Activated gamma-delta T cell treated with Interleukin-2 at 50 U/mL for 16 hours (primary cell): ENCODE measurements around the gene DNAH11.

Experiments
- DNase-seq: peaks from one replicate; pipeline ENCODE4 v3.0.0-alpha.2; 2020

Gene DNAH11

DNA sequence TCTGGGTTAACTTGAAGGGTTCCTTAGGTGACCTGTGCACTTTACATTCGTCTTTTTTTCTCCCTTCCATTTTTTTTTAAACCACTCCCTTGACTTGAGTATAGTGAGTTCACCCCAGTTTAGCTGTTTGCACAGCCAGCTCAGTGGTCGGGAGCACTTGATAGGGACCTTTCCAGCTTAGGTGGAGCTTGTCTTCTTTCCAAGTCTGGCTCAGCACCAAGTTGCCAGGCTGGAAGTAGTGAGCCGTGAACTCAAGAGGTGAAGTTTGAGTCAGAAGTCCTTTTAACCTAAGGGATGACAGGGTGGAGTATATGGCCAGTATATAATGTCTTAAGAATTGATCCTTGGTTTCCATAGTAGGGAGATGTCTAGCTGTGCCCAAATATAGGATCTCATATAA is 7.2 kb downstream of the DNAH11 start:
- no peak for DNase-seq

DNA sequence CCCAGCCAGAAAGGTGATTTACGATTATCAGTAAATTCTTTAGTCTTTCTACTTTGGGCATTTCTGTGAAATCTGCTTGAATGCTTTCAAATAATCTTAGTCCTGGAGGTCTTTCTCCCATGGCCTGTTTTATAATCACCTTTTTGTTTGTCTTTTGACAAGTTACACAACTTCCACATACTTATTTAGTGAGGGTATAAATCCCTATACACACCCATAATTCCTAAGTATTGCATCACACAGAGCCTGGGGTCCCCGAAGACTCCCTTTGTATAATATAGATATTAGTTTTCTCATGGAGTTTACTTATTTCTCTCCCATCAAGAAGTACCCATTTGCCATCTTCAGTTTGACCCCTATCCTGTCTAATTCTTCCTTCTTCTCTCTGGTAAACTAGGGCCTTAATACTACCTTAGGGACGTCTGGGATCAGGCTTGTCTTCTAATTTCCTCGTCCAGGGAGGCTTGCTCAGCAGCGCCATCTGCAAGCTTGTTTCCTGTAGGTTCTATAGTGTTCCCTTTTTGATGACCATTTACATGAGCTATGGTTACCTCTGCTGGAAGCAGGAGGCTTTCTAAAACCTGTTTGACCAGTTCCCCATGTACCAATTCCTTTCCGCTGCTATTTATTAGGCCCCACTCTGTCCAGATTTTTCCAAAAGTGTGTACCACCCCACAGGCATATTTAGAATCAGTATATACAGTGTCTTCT is 8.1 kb downstream of the DNAH11 start:
- DNase-seq, result no peak

DNA sequence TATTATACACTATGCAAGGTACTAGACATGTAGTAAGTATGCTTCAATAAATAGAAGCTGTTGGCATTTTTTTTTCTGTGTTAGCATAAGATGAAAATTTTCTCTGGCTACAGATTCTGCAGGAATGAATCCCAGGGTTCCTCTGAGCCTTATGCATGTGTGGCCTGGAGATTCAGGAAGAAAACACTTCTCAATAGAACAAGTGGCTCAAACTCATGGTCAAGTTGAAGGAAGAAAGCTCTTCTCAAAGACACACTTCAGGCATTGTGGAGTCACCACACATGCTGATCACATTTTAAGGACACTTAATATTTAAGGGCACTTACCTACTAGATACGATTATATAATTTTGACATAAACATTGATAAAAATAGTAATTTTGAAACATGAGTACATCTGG is 19.5 kb downstream of the DNAH11 start:
- DNase-seq, result no peak

GRCh38 chr7:21565614-21566013 is 22.8 kb downstream of the DNAH11 start:
- no peak for DNase-seq

GRCh38 chr7:21566094-21566493 is 23.3 kb downstream of the DNAH11 start:
- no peak for DNase-seq

DNA sequence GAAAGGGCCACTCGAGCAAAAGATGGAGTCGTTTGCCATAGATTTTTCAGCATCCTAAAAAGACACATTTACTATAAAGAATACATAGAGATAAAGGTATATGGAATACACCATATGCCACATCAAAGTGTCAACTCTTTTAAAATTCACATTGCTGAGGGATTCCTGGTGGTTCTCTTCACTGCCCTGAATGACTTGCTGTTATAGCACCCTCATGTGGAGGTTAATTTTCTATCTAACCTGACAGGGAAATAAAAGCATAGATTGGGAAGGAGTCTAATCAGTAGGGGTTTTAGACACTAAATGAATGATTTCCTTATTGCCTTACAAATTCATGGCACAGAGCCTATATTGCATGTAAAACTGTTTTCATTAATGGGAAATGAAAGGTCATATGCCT is 25.9 kb downstream of the DNAH11 start:
- no peak for DNase-seq

- no peak for DNase-seq
Observed at GRCh38 chr7:21572331-21573313, 29.8 kb downstream of the DNAH11 start.

GRCh38 chr7:21579341-21580072 is 36.7 kb downstream of the DNAH11 start:
- no peak for DNase-seq

DNA sequence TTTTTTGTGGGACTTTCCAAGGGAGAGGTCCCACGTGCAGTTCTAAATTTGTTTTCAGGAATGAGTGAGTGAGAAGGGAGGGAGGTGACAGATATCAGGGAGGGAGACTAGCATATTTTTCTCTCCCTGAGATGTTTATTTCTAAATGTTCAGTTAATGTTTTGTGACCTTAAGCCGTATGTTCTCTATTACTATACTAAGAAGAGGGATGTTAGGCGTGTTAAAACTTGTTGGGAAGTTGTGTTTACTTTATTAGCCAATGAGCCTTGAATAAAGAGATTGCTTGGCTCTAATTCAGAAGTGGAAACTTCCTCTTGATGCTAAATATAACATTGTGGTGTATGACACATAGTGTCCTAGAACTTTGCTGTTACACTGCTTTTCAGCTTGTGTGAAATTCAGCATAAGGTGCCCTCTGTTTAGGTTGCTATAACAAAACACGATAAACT is 37.3 kb downstream of the DNAH11 start:
- DNase-seq, result no peak

DNA sequence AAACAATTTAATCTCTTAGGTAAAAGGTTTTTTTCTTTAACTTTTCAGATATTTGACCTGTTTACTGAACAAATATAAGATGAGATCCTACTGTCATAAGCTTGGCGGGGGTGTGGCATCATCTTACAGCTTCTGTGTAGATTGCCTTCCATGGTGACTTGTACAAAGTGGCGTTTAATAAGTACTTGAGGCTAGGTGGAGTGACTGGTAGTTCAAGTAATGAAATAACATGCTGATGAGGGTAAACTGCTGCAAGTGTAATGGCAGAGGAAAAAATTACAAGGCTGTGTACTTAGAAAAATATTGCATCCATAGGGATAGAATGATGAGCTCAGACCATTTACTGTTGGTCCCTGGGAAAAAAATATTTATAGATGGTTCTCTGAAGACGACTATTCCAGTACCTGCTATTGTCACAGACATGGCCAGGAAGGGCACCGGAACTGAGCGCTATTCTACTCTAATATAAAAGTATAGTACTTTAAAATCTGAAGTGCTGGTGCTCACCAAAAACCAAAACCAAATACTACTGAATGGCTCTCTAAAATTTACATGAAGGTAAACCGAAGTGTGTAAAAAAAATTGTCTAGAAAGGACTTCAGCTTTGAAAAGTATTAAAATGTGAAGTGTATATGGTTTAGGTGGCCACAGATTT is 42.4 kb downstream of the DNAH11 start:
- no peak for DNase-seq

GRCh38 chr7:21587139-21587784 is 44.4 kb downstream of the DNAH11 start:
- DNase-seq, result no peak

DNA sequence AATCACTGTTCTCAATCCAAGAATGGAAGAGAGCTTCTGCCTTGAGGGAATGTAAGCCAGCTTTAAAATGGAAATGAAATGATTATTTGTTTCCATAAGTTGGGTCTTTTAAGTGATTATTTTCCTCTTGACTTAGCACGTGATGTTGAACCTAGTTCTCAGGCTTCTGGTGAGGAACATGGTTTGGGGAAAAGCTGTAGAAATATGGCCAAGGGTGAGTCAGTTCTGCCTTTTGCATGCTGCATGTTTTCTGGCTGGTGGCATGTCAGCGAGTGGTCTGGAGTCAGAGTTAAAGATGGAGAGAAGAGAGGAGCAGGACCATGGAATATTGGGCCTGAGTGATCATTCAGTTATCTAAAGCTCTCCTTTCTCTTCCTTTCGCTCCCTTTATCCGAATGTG is 54.0 kb downstream of the DNAH11 start:
- no peak for DNase-seq

DNA sequence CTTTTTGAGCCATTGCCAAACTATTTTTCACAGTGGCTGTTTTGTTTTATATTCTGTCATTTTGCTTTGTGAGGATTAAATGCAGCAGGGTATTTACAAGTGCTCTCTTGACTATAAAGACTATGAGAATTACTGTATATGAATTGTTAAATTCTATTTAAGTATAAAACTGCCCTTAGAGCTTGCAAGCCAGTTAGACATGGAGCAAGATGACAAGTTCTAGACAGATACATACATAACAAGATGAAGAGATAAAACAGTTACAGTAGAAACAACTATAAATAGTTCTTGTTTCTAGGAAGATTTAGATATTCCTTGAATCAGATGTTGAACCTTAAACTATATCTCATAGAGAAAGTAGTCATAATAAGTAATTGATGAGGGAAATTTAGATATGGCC is 60.6 kb downstream of the DNAH11 start:
- DNase-seq, result no peak

DNA sequence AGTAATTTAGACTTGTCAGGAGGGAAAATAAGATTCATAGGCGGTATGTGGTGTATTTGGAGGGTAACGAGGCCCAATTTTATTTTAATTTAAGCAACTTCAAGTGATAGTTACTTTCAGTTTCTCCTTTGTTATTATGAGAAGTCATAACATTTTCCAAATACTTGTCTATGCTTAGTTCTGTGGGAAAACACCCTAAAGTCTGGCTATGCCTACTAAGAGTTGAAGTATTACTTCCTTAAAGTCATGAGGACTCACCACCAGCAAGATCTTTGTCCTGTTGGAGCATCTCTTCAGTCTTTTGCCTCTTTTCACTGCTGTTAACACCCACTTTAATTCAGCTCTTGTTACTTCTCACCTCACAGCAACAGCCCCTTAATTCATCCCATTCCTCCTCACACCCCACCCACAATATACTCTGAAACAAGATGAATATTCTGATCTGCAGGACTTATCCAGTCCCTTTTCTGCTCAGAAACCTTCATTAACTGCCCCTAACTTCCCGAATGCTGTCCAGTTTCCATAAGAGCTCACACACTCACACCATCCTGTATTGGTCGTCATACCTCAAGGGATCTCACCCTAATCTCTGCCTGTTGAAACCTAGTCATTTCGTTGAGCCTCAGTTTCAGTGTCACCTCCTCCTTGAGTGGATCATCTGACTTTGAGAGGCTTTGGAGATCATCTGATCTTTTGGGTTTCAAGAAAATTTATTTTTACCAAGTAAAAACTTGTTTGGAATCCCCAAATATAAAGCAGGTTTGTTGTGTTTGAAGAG is 61.3 kb downstream of the DNAH11 start:
- DNase-seq, result no peak

DNA sequence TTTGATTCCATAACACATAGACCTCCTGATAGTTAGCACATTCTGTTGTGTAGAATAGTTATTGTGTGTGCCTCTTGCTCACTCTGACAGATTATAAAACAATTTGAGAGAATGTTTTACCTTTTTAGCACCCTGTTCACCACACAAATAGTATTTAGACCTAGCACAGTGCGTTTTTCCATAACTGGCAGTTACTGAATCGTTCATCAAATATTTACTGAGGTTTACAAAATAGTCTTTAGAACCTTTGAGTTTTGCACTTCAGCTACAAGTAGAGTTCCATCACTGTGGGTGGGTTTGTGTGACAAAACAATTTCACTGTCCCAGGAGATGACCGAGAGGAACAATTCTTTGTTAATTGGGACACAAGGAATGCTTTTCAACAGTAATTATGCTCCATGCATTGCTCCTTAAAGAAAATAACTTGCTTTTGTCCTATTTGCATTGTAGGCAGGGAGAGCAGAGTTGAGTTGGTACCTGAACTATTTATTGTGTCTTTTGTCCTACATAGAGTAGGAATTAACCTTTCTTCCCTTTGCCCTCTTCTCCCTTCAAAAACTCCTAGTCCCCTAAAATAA is 62.3 kb downstream of the DNAH11 start:
- no peak for DNase-seq

- DNase-seq, result no peak
Observed at GRCh38 chr7:21608465-21608864, 65.6 kb downstream of the DNAH11 start.

- DNase-seq, result no peak
Observed at GRCh38 chr7:21611129-21611528, 68.3 kb downstream of the DNAH11 start.

- no peak for DNase-seq
Observed at GRCh38 chr7:21616091-21616490, 73.3 kb downstream of the DNAH11 start.

DNA sequence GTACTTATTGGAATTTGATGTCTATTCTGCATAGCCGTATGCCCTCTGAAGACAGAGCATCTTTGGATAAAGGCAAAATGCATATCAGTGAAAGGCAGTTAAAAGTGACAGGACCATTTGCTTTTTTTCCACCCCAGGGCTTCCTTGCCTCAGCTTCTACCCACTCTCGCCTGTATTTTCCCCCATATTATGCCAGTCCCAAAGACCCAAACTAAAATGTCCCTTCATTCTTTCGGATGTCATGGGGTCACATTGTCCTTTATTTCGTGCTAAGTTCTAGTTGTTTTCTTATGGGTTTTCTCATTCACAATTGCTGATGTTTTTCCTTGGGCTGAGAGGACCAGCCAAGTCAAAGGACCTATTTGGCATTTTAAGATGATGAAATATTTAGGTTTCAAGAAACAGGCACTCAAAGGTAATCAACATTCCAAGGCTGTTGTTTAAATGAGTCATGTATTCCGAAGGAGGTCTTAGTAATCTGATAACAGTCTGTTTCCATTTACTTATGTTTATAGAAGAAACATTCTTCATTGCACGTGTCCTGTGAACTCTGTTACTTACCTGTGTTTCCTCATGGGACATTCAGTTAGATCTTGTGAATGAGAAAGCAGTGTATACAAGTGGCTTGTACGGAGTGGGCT is 74.1 kb downstream of the DNAH11 start:
- DNase-seq, result no peak

DNA sequence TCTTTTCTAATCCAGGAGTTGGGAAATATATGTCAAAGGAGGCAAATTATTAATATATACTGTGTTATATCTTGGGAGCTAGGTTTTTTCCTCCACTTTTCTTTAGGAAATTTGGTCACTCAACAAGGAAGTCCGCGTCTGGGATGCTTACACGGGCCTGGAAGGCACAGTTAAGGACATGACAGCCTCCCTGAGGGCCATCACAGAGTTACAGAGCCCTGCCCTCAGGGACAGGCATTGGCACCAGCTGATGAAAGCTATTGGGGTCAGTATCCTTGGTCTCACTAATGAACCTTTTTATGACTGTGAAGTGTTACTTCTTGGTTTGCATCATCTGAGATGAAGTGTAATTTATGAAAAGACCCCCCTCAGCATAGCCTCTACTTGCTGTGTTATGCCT is 74.7 kb downstream of the DNAH11 start:
- no peak for DNase-seq
